ENCODE measurements around the gene STX16. TPM values are rescaled to one million over a fixed set of nuclear protein-coding genes. Genes with fewer than 3 reads are reported as not detected.
A peak's percentile ranks its signal among the peaks of the same experiment; 100 is the strongest.

STX16 gene
- total and polyA plus RNA-seq, 9 of the 15 experiments (the other 6 are each of a cell fraction or from before 2014, with no cell fraction given): 4.4 to 43.5 (median 14.7) TPM

- TF ChIP-seq KAT2B (IDR thresholded peaks at IDR 0.05; ENCODE audit: low read depth, low read length) (no peak), NR2C2 (CRISPR knock-in tag; IDR thresholded peaks at IDR 0.05) (peak; percentile 51; the same call in 1 of the 2 replicates), NR2C2 (tag; IDR thresholded peaks at IDR 0.05) (peak; percentile 29; the same call in 1 of the 2 replicates), TBP (optimal IDR thresholded peaks at IDR 0.05; ENCODE audit: low read depth, low read length) (peak; percentile 19), ZNF277 (CRISPR knock-in tag; IDR thresholded peaks at IDR 0.05; ENCODE audit: borderline replicate concordance) (no peak), SAP30 (IDR thresholded peaks at IDR 0.05; ENCODE audit: borderline replicate concordance, insufficient read depth, low read depth, low read length, poor library complexity, severe bottlenecking) (no peak), PHF20 (IDR thresholded peaks at IDR 0.05; ENCODE audit: partially characterized antibody) (peak; percentile 75), MAFG (tag; conservative IDR thresholded peaks at IDR 0.05) (peak; percentile 52), MGA (IDR thresholded peaks at IDR 0.05) (peak; percentile 84), GATAD2A (IDR thresholded peaks at IDR 0.05) (no peak)
- TF ChIP-seq, protein P1, sequence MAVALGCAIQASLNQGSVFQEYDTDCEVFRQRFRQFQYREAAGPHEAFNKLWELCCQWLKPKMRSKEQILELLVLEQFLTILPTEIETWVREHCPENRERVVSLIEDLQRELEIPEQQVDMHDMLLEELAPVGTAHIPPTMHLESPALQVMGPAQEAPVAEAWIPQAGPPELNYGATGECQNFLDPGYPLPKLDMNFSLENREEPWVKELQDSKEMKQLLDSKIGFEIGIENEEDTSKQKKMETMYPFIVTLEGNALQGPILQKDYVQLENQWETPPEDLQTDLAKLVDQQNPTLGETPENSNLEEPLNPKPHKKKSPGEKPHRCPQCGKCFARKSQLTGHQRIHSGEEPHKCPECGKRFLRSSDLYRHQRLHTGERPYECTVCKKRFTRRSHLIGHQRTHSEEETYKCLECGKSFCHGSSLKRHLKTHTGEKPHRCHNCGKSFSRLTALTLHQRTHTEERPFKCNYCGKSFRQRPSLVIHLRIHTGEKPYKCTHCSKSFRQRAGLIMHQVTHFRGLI (CRISPR knock-in tag; IDR thresholded peaks at IDR 0.05): no peak
Measured at GRCh38 chr20:58623579-58624473, 27.3 kb upstream of the STX16 start (continued).
